A673 (cell line): ENCODE data around the gene MAP4K5. TPM values are rescaled to one million over a fixed set of nuclear protein-coding genes. Genes with fewer than 3 reads are reported as not detected.

ENCODE experiments used
- BruUV-seq: library from RNA; stranded (reverse); fragments of 400-500 nt; replicated peaks from 2 replicates; lab custom pipeline; 2021; lab: Mats Ljungman, UMichigan
- CTCF ChIA-PET: fragments of 300-600 bp; sonication (Branson Sonifier 250); formaldehyde crosslinking; loops from one replicate; lab custom pipeline; 2022; ENCODE audit warnings: antibody characterized with exemption; lab: Charles Lee
- POLR2A ChIA-PET: fragments of 300-600 bp; sonication (Branson Sonifier 250); formaldehyde crosslinking; loops from one replicate; lab custom pipeline; 2022; ENCODE audit warnings: antibody characterized with exemption; ENCODE audit not compliant: low non-redundant PET; lab: Charles Lee
- DNase-seq: peaks from one replicate; pipeline ENCODE4 v3.0.0-alpha.2; 2015; ENCODE audit warnings: low spot score
- H3K27ac ChIP-seq: fragments of 200-600 bp; sonication (generic); 2 replicates; pipeline ENCODE4 v1.5.1; 2016; ENCODE audit warnings: mixed run types, low read depth, mild to moderate bottlenecking, mixed read lengths, antibody characterized with exemption, low read length; ENCODE audit not compliant: poor library complexity, severe bottlenecking
- H3K27me3 ChIP-seq: fragments of 200-600 bp; sonication (generic); replicated peaks from 2 replicates; pipeline ENCODE4 v1.6.1; 2017; ENCODE audit warnings: mixed run types, low read depth, mild to moderate bottlenecking, mixed read lengths, antibody characterized with exemption, low read length; ENCODE audit not compliant: insufficient read depth, poor library complexity
- H3K36me3 ChIP-seq: fragments of 200-600 bp; sonication (generic); 2 replicates; pipeline ENCODE4 v1.6.1; 2016; ENCODE audit warnings: mixed run types, mild to moderate bottlenecking, mixed read lengths, antibody characterized with exemption, low read length; ENCODE audit not compliant: insufficient read depth, poor library complexity, severe bottlenecking
- H3K4me1 ChIP-seq: fragments of 200-600 bp; sonication (generic); 2 replicates; pipeline ENCODE4 v1.6.1; 2017; ENCODE audit warnings: mixed run types, mild to moderate bottlenecking, mixed read lengths, antibody characterized with exemption, low read length; ENCODE audit not compliant: insufficient read depth, poor library complexity, severe bottlenecking
- H3K4me3 ChIP-seq: fragments of 200-600 bp; sonication (generic); 2 replicates; pipeline ENCODE4 v1.5.1; 2016; ENCODE audit warnings: low read depth, mixed run types, mild to moderate bottlenecking, mixed read lengths, low read length; ENCODE audit not compliant: poor library complexity, severe bottlenecking
- H3K9me3 ChIP-seq: fragments of 200-600 bp; sonication (generic); 2 replicates; pipeline ENCODE4 v1.6.1; 2016; ENCODE audit warnings: mixed run types, low read depth, mild to moderate bottlenecking, mixed read lengths, antibody characterized with exemption, low read length; ENCODE audit not compliant: poor library complexity, severe bottlenecking
- EZH2 ChIP-seq: fragments of 200-600 bp; sonication (generic); IDR thresholded peaks from 2 replicates; pipeline ENCODE4 v1.6.1; 2017; ENCODE audit warnings: borderline replicate concordance, low read depth, mild to moderate bottlenecking, mixed read lengths, antibody characterized with exemption, low read length; ENCODE audit not compliant: poor library complexity, severe bottlenecking
- intact Hi-C: fragments of 100-400 bp; cut with micrococcal nuclease; formaldehyde crosslinking; loops from one replicate; pipeline ENCODE4 v1.10.0; 2022; ENCODE audit not compliant: unreplicated experiment
- total RNA-seq: library from RNA; stranded (reverse); gene quantifications from 2 replicates; pipeline ENCODE4 v1.2.3, GENCODE V29; 2021
- TF ChIP-seq, protein P1 (sequence below): fragments of 300-800, 200-600 bp; sonication (generic); conservative IDR thresholded peaks from 2 replicates; pipeline ENCODE4 v1.5.1; 2017; ENCODE audit warnings: low read depth, mild to moderate bottlenecking, antibody characterized with exemption, low read length, moderate library complexity, mixed read lengths

Gene MAP4K5
- total RNA-seq, 1 experiment from 2014 or later, result 57.9 TPM

DNA sequence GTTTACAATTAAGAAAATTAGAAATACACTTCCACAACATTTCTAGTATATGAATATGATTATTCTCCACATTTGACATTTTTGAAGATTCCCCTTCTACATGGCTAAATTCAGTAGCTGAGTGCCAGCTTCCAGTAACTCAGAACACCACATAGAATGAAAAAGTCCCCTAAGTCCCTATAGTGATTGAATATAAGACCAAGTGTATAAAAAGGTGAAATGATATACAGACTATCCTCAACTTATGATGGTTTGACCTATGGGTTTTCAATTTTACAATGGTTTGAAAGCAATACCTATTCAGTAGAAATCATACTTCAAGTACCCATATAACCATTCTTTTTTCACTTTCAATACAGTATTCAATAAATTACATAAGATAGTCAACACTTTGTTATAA, 43.4 kb upstream of the MAP4K5 start:
- TF ChIP-seq, protein P1, sequence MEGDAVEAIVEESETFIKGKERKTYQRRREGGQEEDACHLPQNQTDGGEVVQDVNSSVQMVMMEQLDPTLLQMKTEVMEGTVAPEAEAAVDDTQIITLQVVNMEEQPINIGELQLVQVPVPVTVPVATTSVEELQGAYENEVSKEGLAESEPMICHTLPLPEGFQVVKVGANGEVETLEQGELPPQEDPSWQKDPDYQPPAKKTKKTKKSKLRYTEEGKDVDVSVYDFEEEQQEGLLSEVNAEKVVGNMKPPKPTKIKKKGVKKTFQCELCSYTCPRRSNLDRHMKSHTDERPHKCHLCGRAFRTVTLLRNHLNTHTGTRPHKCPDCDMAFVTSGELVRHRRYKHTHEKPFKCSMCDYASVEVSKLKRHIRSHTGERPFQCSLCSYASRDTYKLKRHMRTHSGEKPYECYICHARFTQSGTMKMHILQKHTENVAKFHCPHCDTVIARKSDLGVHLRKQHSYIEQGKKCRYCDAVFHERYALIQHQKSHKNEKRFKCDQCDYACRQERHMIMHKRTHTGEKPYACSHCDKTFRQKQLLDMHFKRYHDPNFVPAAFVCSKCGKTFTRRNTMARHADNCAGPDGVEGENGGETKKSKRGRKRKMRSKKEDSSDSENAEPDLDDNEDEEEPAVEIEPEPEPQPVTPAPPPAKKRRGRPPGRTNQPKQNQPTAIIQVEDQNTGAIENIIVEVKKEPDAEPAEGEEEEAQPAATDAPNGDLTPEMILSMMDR, result no peak
- TF ChIP-seq EZH2, result no peak
- no peak for DNase-seq
- no peak overlapping the region for H3K4me3 ChIP-seq
- H3K36me3 ChIP-seq, result no peaks in the 10 kb centered on the region
- intact Hi-C loops, result no loop called here
- no peaks in the 10 kb centered on the region for H3K27me3 ChIP-seq
- H3K27ac ChIP-seq, result no peak overlapping the region
- peaks cover 3% of the 10 kb centered on the region for H3K9me3 ChIP-seq
- CTCF ChIA-PET, result no interaction called here
- H3K4me1 ChIP-seq, result peaks cover 9% of the 10 kb centered on the region
- no TSS peak for BruUV-seq
- POLR2A ChIA-PET, result no interaction called here

DNA sequence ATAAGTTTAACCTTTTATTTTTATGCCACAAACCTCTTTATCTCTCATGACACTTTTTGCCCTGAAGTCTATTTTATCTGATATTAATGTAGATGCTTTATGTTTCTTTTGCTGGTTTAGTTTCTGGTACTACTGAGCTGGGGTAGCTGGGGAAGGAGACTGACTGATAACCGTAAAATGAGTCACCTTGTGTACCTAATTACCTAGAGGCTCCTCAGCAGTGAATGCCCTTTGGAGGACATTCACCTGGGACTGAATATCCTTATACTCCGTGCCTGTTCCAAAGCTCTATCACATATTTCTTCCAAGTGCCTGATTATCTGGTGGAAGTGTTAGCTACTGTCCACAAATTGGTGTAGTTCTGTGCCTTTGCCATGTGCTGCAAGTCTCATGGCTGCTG, 41.5 kb upstream of the MAP4K5 start:
- TF ChIP-seq, protein P1, result no peak
- TF ChIP-seq EZH2, result no peak
- intact Hi-C loops, result no loop called here
- no peaks in the 10 kb centered on the region for H3K36me3 ChIP-seq
- no peaks in the 10 kb centered on the region for H3K27me3 ChIP-seq
- H3K4me1 ChIP-seq, result no peaks in the 10 kb centered on the region
- CTCF ChIA-PET, result no interaction called here
- no peak for DNase-seq
- H3K27ac ChIP-seq, result no peak overlapping the region
- peaks cover 10% of the 10 kb centered on the region for H3K9me3 ChIP-seq
- POLR2A ChIA-PET, result interaction anchor here (0.7 kb wide), 1 partner anchor 214 kb away, joined by 4 read pairs; no protein-coding TSS in a partner anchor
- no TSS peak for BruUV-seq
- no peak overlapping the region for H3K4me3 ChIP-seq

DNA sequence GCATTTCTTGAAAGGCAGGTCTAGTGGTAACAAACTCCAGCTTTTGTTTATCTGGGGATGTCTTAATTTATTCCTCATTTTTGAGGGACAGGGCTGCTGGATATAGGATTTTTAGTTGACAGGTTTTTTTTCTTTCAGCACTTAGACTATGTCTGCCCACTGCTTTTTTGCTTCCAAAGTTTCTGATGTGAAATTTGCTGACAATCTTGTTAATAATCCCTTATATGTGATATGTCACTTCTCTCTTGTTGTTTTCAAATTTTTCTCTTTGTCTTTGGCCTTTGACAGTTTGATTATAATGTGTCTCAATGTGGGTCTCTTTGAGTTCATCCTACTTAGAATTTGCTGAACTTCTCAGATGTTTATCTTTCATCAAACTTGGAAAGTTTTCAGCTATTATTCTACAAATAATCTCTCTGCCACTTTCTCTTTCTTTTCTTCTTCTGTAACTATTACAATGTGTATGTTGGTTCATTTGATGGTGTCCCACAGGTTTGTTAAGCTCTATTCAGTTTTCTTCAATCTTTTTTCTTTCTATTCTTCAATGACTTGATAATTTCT, 37.4 kb upstream of the MAP4K5 start:
- BruUV-seq, result no TSS peak
- no peak for DNase-seq
- CTCF ChIA-PET, result interaction anchor here (0.7 kb wide), 1 partner anchor 385 kb away, joined by 3 read pairs; no protein-coding TSS in a partner anchor
- Histone ChIP-seq H3K4me3 (no peak overlapping the region), H3K27ac (no peak overlapping the region), H3K4me1 (no peaks in the 10 kb centered on the region), H3K9me3 (peaks cover 10% of the 10 kb centered on the region), H3K36me3 (no peaks in the 10 kb centered on the region), H3K27me3 (no peaks in the 10 kb centered on the region)
- no peak for TF ChIP-seq EZH2
- TF ChIP-seq, protein P1, result no peak
- POLR2A ChIA-PET, result no interaction called here
- intact Hi-C loops, result no loop called here
